DLD1 (cell line): ENCODE data around the gene PCDH1.
"Not testable (repeated sequence)": the region's sequence is repeated elsewhere in the genome, so short reads cannot be mapped to it uniquely, and the experiment has no call there.

Source experiments
- in situ Hi-C: cut with HindIII; loops from 2 replicates; pipeline ENCODE4 v1.10.0; 2017; ENCODE audit warnings: low sequenced_read_pairs

PCDH1 gene

GRCh38 chr5:141878186-141878710 lies at the start of gene PCDH1:
PCDH1 (minus strand) TSS chr5:141878410; CDS start chr5:141878262, 148 bp downstream.
- in situ Hi-C loops = no loop called here

- in situ Hi-C loops = no loop called here
Observed at GRCh38 chr5:141926434-141926833, 48.2 kb upstream of the PCDH1 start.

DNA sequence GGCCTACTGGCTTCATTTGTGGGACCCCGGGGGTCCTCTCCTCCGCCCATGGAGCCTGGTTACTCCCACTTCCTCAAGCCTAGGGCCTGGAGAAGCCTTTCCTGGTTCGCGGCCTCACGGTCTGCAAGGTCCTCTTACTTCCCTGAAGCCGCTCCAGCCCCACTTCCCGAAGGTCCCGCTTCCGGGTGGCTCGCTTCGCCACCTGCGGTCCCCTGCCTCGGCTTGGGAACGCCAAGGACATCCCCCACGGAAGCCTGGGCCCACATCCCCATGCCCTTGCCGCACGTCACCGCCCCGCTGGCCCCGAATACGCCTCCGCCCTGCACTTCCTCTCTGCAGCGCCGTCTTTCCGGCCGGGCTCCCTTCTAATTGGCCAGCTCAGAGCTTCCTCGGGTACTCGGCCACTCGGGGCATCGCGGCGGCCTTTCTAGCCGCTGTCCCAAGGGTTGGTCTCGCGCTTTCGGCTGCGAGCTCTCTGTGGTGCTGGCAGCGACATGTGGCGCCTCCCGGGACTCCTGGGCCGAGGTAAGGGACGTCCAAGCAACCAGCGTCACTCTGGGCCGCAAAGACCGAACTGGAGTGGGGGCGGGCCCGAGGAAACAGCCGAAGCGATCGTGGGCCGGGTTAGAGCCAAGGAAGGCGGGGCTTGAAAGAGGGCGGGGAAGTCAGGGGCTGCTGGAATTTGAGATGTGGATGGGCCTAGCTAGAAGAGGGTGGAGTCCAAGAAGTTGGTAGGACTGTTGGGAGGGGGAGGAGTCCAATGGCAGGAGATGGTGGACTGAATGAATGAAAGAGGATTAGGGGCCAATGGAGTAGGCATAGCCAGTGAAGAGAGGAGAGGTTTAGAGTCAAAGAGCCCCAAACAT lies 45.5 kb upstream of the PCDH1 start, which contains the start of gene DELE1:
Gene DELE1, plus strand, starts transcription at position 424 of the 866 bp plus-strand sequence. Its CDS starts 71 bp downstream, at position 495.
- in situ Hi-C loops = no loop called here

DNA sequence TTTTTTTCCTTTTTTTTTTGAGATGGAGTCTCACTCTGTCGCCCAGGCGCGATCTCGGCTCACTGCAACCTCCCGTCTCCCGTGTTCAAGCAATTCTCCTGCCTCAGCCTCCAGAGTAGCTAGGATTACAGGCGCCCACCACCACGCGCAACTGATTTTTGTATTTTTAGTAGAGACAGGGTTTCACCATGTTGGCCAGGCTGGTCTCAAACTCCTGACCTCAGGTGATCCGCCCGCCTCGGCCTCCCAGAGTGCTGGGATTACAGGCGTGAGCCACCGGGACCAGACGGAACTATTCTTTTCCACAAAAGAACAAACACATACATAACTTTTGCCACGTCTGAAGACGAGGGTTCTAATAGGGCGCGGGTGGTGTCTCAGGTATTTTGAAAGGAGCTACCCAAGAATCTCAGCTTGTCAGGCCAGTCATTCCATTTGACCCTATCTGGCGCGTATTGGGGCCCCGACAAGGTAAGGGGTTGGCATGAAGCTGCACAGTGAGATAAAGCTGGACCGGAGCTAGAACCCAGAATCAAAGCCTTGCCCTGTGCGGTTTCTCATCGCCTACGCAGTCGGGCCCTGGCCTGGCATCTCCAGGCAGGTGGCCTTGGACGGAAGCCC lies 44.7 kb upstream of the PCDH1 start:
- in situ Hi-C loops = not testable (repeated sequence)

GRCh38 chr5:141920771-141921170 lies 42.6 kb upstream of the PCDH1 start:
- in situ Hi-C loops = no loop called here

GRCh38 chr5:141919218-141920119 lies 41.3 kb upstream of the PCDH1 start:
- in situ Hi-C loops = no loop called here

GRCh38 chr5:141917760-141918159 lies 39.5 kb upstream of the PCDH1 start:
- in situ Hi-C loops = no loop called here

DNA sequence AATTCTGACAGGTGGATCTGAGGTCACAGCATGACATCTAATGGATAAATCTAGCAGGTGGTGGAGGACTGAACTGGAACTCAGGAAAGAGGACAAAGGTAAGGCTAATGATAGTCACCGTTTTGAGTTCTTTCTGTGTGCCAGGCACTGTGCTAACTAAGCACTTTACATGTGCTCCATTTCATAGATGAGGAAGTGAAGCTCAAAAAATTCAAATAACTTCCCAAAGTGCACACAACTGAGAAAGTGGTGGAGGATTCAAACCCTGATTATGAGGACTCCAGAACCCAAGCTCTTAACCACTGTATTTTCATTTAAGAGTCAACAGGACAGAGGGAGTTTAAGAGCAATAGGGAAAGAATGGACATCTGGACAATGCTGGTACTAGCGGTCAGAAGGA lies 38.3 kb upstream of the PCDH1 start:
- in situ Hi-C loops = no loop called here

- in situ Hi-C loops = no loop called here
Observed at GRCh38 chr5:141915881-141916336, 37.7 kb upstream of the PCDH1 start.

GRCh38 chr5:141914797-141915196 lies 36.6 kb upstream of the PCDH1 start:
- in situ Hi-C loops = no loop called here

DNA sequence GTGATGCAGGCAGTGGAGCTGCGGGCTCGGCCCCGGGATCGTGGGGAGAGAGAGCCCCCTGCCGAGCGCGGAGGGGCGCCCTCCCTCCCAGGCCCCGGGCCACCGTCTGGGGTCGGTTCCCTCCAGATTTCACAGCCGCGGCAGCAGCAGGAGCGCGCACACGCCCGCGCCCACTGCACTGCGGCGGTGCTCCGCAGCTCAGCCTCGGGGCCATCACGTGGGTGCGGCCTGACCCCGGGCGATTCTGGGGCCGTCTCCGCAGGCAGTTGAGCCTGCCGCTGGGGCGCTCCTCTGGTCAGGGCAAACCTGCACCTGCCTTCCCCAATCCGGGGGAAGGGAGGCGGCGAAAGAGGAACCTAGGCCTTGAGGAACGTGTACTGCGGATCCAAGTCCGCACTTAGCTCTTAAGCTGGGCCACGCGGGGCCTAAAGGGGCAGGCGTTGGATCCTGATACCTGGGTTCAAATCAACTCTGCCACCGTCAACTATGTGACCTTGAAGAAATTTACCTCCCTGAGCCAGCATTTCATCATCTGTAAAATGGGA lies 36.1 kb upstream of the PCDH1 start:
- in situ Hi-C loops = no loop called here

GRCh38 chr5:141913560-141914198 lies 35.5 kb upstream of the PCDH1 start:
- in situ Hi-C loops = no loop called here

DNA sequence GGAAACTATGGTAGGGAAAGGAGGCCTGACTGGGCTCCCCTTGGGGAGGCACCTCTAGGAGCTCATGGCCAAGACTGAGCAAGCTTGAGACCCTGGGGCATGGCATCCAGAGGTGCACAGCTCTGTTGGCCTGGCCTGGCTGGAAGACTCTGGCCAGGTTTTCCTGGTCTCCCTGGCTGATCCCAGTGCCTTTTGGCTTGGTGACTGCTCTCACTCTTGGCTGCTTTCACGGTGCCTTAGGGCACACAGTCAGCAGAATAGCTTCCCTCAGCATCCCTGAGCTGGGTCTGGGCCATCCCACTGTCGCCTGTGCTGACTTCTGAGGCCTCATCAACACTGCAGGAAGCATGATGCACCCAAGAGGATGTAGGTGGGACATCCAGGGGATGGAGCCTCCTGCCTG lies 32.1 kb upstream of the PCDH1 start:
- in situ Hi-C loops = no loop called here

GRCh38 chr5:141909212-141909611 lies 31.0 kb upstream of the PCDH1 start:
- in situ Hi-C loops = no loop called here

- in situ Hi-C loops = no loop called here
Observed at GRCh38 chr5:141908796-141909195, 30.6 kb upstream of the PCDH1 start.

DNA sequence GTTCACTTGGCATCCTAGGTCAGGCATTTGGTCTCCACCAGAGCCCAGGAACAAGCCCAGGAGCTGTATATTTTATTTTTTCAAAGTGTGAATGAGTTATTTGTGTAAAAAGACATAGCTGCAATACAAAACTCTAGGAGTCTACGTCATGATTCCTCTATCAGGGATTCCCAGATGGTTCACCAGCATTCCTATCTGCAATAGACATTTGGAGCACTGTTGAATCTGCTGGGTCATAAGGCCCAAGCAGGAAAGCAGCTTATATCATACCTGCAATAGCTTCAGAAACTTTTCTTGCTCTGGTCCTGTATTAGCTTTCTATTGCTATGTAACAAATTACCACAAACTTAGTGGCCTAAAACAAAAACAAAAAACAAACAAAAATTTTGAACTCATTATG lies 28.8 kb upstream of the PCDH1 start:
- in situ Hi-C loops = no loop called here

DNA sequence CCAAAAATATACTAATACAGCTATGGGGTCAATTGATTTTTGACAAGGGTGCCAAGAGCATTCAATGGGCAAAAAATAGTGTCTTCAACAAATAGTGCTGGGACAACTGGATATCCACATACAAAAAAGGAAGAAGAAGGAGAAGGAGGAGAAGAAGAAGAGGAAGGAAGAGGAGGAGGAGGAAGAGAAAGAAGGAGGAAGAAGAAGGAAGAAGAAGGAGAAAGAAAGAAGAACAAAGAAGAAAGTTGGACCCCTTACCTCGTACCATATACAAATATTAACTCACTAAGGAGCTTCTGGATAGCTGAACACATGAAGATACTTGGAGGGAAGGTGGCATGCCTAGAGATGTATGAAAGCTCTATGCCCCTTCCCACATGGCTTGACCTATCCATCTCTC lies 28.3 kb upstream of the PCDH1 start:
- in situ Hi-C loops = no loop called here

DNA sequence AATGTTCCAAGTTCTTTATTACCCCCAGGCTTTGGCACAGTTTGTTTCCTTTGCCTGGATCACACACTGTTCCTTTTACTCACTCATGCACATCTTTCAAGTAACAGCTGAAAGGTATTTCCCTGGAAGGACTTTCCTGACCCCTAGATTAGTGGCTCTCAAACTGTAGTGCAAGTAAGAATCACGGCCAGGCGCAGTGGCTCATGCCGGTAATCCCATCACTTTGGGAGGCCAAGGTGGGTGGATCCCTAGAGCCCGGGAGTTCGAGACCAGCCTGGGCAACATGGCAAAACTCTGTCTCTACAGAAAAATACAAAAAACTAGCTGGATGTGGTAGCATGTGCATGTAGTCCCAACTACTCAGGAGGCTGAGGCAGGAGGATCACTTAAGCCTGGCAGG lies 26.3 kb upstream of the PCDH1 start:
- in situ Hi-C loops = no loop called here

GRCh38 chr5:141903261-141903660 lies 25.1 kb upstream of the PCDH1 start:
- in situ Hi-C loops = no loop called here
